Fibroblast of skin of right quadriceps (primary cell): Measurements from ENCODE around the gene TIAL1.
"Not testable (repeated sequence)": the region's sequence is repeated elsewhere in the genome, so short reads cannot be mapped to it uniquely, and the experiment has no call there.

Experiments used
- DNase-seq: peaks from one replicate; pipeline ENCODE4 v3.0.0-alpha.2; 2013

Gene TIAL1, protein sequence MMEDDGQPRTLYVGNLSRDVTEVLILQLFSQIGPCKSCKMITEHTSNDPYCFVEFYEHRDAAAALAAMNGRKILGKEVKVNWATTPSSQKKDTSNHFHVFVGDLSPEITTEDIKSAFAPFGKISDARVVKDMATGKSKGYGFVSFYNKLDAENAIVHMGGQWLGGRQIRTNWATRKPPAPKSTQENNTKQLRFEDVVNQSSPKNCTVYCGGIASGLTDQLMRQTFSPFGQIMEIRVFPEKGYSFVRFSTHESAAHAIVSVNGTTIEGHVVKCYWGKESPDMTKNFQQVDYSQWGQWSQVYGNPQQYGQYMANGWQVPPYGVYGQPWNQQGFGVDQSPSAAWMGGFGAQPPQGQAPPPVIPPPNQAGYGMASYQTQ

DNA sequence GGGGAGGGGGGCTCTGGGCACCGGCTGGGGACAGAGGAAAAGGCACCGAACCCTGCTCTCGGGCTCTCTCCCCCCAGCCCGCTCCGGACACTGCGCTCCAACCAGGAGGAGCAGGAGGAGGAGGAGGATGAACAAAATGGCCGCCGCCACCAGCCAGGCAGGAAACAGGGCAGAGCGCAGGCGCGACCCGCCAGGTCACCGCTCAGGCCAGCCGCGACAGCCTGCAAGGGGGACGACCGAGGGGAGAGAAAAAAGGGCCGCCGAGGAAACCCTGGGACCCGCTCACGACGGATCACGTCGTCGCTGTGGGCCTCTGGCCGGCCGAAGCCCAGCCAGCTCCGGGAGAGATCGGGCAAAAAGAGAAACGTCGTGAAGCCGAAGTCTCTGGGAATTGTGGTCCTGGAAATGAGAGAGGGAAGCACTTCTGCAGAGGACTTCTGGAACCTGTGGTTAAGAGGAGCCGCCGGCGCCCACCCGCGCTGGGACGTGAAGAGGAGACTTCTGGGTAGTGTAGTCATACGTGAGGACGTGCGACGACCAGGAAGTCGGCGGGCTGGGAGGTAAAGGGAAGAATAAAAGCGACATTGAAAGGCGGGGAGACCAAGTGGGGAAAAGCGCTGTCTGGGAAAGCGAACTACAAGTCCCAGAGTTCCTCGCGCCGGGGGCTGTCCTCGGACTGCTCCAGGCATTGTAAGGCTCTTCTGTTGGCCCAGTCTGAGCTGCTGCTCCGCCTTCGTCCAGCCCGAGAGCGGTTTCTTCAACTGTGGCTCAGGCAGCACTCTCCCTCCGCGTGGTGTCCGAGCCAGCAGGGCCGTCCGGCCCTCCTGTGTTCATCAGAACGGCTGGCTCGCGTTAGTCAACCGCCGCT lies at the start of gene TIAL1:
TSS of gene TIAL1 (minus strand) at position 428 of the 868 bp plus-strand sequence. CDS start 499 bp downstream, outside the sequence.
- DNase-seq = peak; percentile 99

DNA sequence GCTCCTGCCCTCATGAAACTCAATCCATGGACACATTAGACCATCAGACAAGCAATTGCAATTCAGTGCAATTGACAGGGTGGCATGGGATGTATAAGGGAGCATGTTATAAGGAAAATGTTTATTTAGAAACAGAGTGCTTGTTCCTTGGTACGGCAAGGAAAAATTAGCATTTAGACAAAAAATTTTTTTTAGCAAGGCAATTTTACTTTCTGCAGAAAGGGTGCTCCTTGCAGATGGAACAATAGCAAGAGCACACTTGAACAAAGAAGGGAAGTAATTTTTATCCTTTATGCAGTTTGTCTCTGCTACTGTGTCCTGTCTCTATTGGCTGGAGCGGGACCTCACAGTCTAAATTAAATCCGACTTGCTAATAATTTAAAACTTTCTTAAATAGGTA lies 48.2 kb upstream of the TIAL1 start:
- DNase-seq = no peak

DNA sequence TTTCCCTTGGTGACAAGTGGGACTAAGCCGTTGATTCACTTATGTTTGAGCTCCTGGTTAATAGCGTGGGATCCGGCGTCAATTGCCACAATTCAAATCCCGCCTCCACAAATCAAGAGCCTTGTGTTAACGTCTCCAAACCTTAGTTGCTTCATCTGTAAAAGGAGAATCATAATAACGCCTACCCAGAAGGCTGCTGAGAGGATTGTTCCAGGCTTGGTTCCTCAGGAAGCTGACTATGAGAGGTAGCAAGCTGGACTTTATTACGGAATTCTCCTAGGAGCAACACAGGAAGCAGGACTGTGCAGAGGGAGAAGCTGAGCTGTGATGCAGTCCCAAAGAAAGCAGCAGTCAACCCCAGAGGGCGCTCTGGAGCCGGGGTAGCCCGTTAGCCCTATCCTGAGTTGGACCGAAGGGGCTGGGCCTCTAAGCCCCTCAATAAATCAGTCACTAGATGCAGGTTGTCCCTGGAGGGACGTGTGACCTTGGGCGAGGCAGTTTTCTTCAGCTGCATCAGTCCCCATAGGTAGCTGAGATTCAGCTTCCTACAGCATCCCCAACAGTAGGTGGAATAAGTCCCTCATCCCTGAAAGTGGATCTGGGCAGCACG lies 47.5 kb upstream of the TIAL1 start:
- DNase-seq = no peak

DNA sequence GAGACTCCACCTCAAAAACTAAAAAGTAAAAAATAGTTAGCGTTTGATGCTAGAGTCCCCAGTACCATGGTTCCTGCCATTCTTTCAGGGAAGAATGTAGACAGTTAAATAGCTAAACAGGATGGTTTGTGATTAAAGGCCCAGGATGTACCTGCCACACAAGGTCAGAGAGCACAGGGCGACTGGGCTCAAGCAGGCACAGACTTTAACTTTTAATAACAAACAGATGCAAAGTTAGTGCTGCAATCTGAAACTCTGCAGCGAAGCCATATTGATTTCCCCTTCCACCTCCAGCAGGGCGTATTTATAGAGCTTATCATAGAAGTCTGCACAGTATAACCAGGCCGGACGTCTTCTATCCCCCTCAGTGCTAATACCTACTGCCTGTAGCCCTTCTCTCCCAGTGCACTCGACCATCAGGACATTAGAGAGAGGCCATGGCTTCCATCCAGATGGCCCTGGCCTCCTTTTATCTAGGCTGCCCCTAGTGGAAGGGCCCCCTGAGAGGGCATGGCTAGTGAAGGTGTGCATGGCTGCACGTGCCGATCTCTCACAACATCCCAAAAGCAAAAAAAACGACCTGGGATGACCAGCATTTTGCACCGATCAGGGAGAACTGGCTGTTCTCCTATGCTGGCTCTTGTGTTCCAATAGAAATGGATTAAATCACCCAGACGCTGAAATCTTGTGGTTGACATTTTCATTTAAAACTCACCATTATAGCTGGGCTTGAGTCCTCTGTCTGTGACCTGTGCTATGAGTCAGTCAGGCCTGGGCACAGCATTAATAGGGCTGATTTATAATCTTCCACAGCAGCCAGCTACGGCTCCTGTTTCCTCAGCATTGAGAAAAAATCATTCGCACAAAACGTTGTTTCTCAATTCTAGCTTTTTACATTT lies 46.8 kb upstream of the TIAL1 start:
- DNase-seq = peak; percentile 52

DNA sequence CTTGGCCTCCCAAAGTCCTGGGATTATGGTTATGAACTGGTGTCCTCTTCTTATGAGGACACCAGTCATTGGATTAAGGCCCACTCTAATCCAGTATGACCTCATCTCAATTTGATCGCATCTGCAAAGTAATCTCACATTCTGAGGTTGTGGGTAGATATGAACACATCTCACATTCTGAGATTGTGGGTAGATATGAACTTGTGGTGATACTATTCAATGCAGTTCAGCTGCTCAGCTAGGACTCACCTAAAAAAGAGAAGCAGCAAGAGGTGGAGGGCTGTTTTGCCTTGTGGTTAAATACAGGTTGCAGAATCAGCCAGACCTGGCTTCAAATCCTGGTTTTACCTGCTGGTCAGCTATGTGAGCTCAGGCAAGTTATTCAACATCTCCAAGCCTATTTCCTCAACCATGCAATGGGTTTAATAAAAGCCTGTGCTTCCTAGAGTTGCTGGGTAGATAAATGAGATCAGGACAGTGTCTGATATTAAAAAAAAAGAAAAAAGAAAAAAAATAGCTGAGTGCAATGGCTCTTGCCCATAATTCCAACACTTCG lies 45.9 kb upstream of the TIAL1 start:
- no peak for DNase-seq

DNA sequence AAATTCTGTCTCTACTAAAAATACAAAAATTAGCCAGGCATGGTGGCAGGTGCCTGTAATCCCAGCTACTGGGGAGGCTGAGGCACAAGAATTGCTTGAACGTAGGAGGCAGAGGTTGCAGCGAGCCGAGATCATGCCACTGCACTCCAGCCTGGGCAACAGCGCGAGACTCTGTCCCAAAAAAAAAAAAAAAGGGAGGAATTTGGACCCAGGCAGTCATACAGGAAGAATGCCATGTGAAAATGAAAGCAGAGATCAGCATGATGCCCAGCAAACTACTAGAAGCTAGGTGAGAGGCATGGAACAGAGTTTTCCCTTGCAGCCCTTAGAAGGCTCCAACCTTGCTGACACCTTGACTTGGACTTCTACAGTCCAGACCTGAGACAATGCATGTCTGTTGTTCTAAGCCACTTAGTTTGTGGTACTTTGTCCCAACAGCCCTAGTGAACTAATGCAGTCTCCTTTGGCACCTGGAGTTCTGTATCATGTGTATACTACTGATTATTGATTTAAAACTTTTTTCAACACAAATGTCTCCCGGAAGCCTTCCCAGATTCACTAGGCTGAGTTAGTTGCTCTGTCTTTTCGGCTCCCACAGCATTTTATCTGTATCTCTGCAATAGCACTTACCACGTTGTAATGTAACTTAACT lies 44.2 kb upstream of the TIAL1 start:
- no peak for DNase-seq

DNA sequence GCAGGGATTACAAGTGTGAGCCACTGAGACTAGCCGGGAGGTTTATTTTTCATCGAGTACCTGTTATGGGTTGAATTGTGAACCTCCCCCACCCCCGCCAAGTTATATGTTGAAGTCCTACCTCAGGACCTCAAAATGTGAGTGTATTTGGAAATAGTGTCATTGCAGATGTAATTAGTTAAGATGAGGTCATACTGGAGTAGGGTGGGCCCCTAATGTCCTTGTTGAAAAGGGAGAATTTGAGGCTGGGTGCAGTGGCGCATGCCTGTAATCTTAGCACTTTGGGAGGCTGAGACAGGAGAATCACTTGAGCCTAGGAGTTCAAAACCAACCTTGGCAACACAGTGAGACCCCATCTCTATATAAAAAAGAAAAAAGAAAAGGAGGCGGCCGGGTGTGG lies 43.6 kb upstream of the TIAL1 start:
- DNase-seq = no peak

DNA sequence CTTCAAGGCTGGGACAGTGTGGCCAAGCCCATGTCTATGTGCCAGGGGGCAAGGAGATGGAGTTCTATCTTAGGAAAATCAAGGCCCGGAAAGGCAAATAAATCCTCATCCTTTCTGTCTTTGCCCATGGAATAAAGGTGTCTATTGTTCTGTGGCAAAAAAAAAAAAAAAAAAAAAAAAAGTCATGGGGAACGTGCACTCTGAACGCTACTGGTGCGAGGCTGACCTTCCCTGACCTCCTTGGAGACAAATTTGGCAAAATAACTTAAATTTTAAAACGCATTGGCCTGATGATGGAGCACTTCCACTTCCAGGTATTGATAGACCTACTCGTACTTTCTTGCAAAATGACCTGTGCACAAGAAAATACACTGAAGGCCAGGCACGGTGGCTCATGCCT lies 42.2 kb upstream of the TIAL1 start:
- DNase-seq = no peak

DNA sequence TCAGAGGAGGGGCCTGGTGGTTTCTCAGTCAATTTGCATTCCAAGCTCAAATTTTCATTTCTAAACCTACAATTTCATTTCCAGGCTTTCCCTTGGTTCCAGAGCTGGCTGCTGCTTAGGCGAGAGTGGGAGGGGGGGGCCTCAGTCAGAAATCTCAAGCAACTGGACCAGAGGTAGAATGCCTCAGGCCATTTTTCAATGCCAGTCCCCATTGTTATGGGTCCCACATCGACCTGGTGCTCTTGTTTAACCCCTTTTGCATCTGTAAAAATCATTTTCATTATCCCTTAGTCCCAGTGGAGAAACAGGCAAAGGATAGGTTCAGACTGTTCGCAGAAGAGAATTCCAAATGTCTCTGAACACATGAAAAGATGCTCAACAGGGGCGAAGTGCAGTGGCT lies 40.9 kb upstream of the TIAL1 start:
- DNase-seq = no peak

DNA sequence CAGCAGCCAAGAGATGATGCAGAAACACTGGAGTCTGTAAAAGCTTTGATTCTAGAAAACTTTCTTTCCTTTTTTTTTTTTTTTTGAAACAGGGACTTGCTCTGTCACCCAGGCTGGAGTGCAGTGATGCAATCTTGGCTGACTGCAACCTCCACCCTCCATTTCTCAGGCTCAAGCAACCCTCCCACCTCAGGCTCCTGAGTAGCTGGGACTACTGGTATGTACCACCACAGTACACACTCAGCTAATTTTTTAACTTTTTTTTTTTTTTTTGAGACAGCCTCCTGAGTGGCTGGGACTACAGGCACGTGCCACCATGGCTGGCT lies 37.4 kb upstream of the TIAL1 start:
- DNase-seq = no peak

DNA sequence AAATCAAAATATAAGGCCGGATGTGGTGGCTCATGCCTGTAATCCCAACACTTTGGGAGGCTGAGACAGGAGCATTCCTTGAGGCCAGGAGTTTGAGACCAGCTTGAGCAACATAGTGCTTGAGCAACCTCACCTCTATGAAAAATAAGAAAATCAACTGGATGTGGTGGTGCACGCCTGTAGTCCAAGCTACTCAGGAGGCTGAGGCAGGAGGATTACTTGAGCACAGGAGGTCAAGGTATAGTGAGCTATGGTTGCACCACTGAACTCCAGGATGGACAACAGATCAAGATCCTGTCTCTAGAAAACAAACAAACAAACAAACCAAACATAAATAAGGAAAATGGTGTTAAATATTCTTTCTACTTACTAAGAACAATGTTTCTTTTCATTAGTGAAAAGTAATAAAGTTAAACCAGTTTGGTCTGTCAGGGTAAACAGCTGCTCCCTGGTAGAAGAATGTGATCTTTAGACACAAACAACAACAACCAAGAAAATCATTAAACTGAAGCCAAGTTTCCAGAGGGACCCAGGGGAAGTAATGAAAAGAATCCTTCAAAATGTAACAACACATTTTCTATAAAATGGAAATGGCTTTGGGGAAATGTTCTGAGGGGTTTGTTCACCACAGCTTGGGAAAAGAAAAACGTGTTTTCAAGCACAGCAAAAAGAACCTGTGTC lies 36.9 kb upstream of the TIAL1 start:
- no peak for DNase-seq

DNA sequence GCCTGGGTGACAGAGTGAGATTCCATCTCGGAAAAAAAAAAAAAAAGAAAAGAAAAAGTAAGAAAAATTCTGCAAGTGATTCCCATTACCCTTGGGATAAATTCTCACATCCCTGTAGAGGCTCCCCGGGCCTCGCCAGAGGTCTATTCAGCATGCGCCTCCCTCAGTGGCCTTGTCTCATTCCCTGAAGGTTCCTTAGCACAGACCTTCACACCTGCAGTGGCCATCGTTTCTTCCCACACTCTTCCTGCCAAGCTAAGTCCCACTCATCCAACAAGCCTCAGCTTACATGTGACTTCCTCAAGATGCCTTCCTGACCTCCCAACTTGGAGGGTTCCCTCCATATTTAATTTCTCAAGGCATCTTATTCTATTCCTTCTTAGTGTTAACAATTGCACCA lies 33.5 kb upstream of the TIAL1 start:
- DNase-seq = no peak

DNA sequence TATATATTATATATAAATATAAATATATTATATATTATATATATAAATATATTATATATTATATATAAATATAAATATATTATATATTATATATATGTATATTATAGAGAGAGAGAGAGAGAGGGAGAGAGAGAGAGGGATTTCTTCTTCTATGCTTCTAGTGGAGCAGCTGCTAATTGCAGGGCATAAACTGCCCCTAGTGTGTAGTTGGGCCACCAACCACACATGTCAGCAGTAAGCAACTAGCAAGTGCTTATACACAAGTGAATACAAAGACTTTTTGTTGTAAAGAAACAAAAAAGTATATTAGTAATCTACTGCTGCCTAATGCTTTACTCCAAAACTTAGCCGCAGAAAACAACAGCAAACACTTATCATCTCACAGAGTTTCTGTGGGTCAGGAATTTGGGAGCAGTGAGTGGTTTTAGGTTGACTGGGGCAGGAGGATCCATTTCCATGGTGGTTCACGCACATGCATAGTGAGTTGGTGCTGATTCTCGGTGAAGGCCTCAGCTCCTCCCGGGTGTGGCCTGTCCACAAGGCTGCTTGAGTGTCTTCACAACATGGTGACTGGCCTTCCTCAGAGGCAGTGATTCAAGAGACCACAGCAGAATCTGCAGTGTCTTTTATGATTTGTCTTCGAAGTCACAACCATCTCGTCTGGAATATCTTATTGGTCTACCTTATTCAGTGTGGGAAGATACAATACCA lies 29.0 kb upstream of the TIAL1 start:
- DNase-seq = no peak

DNA sequence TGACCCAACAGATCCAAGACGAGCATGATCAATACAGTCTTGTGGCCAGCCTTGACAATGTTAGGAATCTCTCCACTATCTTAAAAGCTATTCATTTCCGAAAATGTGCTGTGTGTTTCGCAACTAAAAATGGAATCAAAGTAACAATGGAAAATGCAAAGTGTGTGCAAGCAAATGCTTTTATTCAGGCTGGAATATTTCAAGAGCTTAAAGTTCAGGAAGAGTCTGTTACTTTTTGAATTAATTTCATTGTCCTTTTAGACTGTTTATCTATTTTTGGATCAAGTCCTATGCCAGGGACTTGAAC lies 24.3 kb upstream of the TIAL1 start:
- no peak for DNase-seq

DNA sequence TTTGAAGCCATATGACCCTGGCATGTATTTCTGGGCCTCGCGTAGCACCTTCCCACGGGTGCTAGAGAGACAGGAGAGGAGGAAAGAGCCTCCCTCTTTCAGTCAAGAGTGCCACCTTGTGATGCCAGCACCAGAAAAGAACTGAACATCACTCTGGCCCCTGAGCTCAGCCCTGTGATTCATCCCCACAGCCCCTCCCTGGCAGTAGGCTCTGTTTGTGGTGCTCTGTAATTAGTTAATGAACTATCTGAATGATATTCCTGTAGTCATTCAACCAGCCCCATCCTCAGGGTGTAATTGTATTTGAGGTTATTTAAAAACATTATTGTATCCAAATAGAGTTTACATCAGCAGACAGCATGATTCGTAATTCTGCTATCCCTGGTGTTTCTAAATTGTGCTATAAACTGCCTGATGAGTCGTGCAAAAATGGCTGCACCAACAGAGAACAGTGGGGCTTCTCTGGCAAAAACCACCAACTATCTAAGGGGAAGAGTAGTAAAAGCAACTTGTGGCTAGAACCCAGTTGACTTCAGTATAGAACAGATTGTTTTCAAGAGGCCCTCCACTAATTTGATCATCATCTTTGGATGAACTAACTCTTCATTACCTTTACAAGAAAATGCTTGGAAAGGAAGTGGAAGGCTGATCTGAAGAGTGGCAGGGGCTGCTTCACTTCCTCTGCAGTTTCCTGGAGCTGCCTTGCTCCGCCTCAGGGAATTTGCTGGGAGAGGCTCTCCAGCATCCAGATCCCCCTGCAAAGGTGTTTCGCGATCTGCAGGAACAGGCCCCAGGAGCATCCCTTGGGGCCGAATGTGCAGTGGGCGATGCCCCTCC lies 23.7 kb upstream of the TIAL1 start:
- peak; percentile 79 for DNase-seq

DNA sequence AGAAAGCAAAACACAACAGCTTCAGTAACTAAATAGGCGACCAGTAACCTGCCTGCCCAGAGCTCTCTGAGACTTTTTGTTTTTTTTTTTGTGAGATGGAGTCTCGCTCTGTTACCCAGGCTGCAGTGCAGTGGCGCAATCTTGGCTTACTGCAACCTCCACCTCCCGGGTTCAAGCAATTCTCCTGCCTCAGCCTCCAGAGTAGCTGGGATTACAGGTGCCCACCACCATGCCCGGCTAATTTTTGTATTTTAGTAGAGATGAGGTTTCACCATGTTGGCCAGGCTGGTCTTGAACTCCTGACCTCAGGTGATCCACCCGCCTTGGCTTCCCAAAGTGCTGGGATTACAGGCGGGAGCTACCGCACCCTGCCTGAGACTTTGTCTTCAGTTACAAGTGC lies 23.0 kb upstream of the TIAL1 start:
- not testable (repeated sequence) for DNase-seq

DNA sequence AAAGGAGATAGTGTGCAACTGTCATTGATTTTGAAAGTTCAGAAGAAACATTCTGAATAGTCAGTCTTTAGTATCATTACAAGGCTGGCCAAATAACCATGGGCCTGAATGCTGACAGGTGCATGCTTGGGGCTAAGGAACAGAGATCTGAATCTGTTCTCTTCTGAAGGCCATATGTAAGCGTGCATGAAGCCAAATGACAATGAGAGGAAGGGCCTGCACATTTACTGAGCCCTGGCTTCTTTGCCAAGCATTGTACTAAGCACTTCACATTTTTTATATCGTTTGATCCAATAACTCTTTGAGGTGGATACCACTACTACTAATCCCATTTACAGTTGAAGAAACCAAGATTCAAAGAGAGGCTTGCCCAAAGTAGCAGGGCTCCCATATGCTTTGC lies 22.5 kb upstream of the TIAL1 start:
- DNase-seq = no peak

DNA sequence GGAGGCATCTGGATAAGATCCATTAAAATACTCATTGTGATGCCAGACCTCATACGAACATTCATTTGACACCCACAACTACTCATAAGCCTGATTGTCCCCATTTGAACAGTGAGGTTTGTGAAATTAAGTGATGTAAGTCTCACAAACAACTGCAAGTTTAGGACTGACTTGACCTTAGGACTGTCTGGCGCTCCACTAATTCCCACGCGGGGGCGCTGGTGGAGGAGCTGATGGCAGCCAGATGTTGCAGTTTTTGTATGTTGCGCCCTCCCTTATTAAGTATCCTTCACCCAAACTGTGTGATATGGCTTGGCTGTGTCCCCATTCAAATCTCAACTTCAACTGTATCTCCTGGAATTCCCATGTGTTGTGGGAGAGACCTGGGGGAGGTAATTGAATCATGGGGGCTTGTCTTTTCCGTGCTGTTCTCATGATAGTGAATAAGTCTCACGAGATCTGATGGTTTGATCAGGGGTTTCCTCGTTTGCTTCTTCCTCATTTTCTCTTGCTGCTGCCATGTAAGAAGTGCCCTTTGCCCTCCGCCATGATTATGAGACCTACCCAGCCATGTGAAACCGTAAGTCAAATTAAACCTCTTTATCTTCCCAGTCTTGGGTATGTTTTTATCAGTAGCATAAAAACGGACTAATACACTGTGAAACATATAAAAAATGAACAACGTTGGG lies 20.3 kb upstream of the TIAL1 start:
- DNase-seq = peak; percentile 19

DNA sequence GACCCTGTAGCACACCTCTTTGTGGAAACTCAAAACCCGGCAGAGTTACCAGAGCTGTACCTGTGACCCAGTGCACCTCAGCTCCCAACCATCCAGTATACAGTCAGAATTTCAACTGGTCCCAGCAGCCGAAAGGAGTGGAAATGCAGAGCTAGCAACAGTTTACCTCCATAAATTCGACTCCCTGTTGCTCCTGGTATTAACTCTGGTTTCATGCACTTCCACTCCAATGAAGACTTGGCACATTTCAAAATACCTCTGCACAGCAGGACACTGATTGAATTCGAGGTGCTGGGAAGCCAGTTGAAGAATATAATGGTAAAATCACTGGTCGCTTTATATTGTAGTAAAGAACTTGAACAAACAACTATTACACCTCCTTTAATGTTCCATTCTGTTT lies 17.9 kb upstream of the TIAL1 start:
- no peak for DNase-seq
